PC-9 (cell line): ENCODE measurements around the gene RRAD. TPM values are rescaled to one million over a fixed set of nuclear protein-coding genes. Genes with fewer than 3 reads are reported as not detected.
"Not testable (repeated sequence)": the region's sequence is repeated elsewhere in the genome, so short reads cannot be mapped to it uniquely, and the experiment has no call there.

ENCODE experiments used
- BruUV-seq: library from RNA; stranded (reverse); fragments of 400-500 nt; replicated peaks from 2 replicates; lab custom pipeline; 2021; lab: Mats Ljungman, UMichigan
- CTCF ChIA-PET: fragments of 300-600 bp; sonication (Branson Sonifier 250); formaldehyde crosslinking; loops from one replicate; lab custom pipeline; 2022; ENCODE audit warnings: antibody characterized with exemption; lab: Charles Lee
- POLR2A ChIA-PET: fragments of 300-600 bp; sonication (Branson Sonifier 250); formaldehyde crosslinking; loops from one replicate; lab custom pipeline; 2022; ENCODE audit warnings: antibody characterized with exemption; ENCODE audit not compliant: unreplicated experiment; lab: Charles Lee
- DNase-seq, 2 experiments: peaks; one replicate each; pipeline versions ENCODE4 v3.0.0 to v3.0.0-alpha.2; 2015 to 2022; ENCODE audit warnings: mixed read lengths in 1 of 2
- H2AFZ ChIP-seq: fragments of 200-600 bp; sonication (generic); 2 replicates; pipeline ENCODE4 v1.8.1; 2017; ENCODE audit warnings: antibody characterized with exemption
- H3F3A ChIP-seq: fragments of 200-600 bp; sonication (generic); 2 replicates; pipeline ENCODE4 v1.8.1; 2017; ENCODE audit warnings: antibody characterized with exemption, mild to moderate bottlenecking, low read depth; ENCODE audit not compliant: insufficient read depth
- H3K27ac ChIP-seq: fragments of 200-600 bp; sonication (generic); 2 replicates; pipeline ENCODE4 v1.6.1; 2016; ENCODE audit warnings: mixed run types
- H3K27me3 ChIP-seq: fragments of 200-600 bp; sonication (generic); 2 replicates; pipeline ENCODE4 v1.6.1; 2016; ENCODE audit warnings: low read depth, mixed run types; ENCODE audit not compliant: insufficient read depth
- H3K36me3 ChIP-seq: fragments of 200-600 bp; sonication (generic); 2 replicates; pipeline ENCODE4 v1.6.1; 2016; ENCODE audit warnings: low read depth, mixed run types
- H3K4me1 ChIP-seq: fragments of 200-600 bp; sonication (generic); replicated peaks from 2 replicates; pipeline ENCODE4 v1.6.1; 2016; ENCODE audit warnings: mixed run types; ENCODE audit not compliant: insufficient read depth
- H3K4me2 ChIP-seq: fragments of 200-600 bp; sonication (generic); 2 replicates; pipeline ENCODE4 v1.6.1; 2017; ENCODE audit warnings: mixed run types
- H3K4me3 ChIP-seq: fragments of 200-600 bp; sonication (generic); 2 replicates; pipeline ENCODE4 v1.6.1; 2016; ENCODE audit warnings: mixed run types
- H3K79me2 ChIP-seq: fragments of 200-600 bp; sonication (generic); 2 replicates; pipeline ENCODE4 v1.6.1; 2017; ENCODE audit warnings: low read depth, mixed run types
- H3K9me2 ChIP-seq: fragments of 200-600 bp; sonication (generic); 2 replicates; pipeline ENCODE4 v1.8.1; 2017; ENCODE audit warnings: mild to moderate bottlenecking; ENCODE audit not compliant: insufficient read depth
- H3K9me3 ChIP-seq: fragments of 200-600 bp; sonication (generic); 2 replicates; pipeline ENCODE4 v1.8.1; 2016; ENCODE audit warnings: low read depth; ENCODE audit not compliant: insufficient read depth
- H4K20me1 ChIP-seq: fragments of 200-600 bp; sonication (generic); 2 replicates; pipeline ENCODE4 v1.8.1; 2017; ENCODE audit not compliant: insufficient read depth
- EZH2 ChIP-seq: fragments of 200-600 bp; sonication (generic); IDR thresholded peaks from 2 replicates; pipeline ENCODE4 v1.8.0; 2017; ENCODE audit warnings: antibody characterized with exemption, low read depth
- intact Hi-C: fragments of 100-400 bp; cut with micrococcal nuclease; formaldehyde crosslinking; loops from one replicate; pipeline ENCODE4 v1.10.0; 2022; ENCODE audit not compliant: unreplicated experiment
- total RNA-seq: library from RNA; stranded (reverse); gene quantifications from 2 replicates; pipeline ENCODE4 v1.2.3, GENCODE V29; 2021
- TF ChIP-seq, protein P1 (sequence below): fragments of 200-600 bp; sonication (generic); conservative IDR thresholded peaks from 2 replicates; pipeline ENCODE4 v1.6.1; 2017; ENCODE audit warnings: mixed run types, antibody characterized with exemption, mild to moderate bottlenecking, moderate library complexity

RRAD gene
- total RNA-seq, 1 experiment from 2014 or later: 0.24 TPM

DNA sequence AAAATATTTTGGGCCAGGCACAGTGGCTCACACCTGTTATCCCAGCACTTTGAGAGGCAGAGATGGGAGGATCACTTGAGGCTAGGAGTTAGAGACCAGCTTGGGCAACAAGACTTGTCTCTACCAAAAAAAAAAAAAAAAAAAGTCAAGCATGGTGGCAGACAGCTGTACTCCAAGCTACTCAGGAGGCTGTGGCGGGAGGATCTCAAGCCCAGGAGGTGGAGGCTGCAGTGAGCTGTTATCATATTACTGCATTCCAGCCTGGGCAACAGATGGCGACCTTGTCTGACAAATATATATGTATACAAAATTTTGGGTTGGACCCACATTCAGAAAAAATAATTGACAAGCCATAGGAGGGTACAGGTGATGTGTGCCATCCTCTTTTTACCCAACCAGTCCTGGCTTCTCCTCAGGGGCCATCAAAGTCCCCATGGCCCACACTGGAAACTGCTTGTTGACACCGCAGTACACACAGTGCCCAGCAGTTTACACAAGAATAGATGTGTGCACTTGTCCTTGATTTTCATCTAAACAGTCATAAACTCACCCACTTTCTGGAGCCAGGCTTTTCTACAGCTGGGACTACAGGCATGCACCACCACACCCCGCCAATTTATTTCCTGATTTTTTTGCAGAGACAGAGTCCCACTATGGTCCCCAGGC lies 11.7 kb upstream of the RRAD start:
- Histone ChIP-seq H3K36me3 (no peaks in the 10 kb centered on the region), H3K4me2 (peak overlapping the region; percentile 98; the same call in 1 of the 2 replicates), H3K27ac (no peak overlapping the region), H3F3A (peaks cover 2% of the 10 kb centered on the region; the same call in 1 of the 2 replicates), H3K9me2 (no peaks in the 10 kb centered on the region), H3K79me2 (peaks cover 39% of the 10 kb centered on the region), H2AFZ (no peak overlapping the region), H3K4me1 (peaks cover 20% of the 10 kb centered on the region), H4K20me1 (peaks cover 9% of the 10 kb centered on the region; the same call in 1 of the 2 replicates), H3K27me3 (no peaks in the 10 kb centered on the region), H3K9me3 (no peaks in the 10 kb centered on the region), H3K4me3 (no peak overlapping the region)
- TF ChIP-seq EZH2: no peak
- TF ChIP-seq, protein P1, sequence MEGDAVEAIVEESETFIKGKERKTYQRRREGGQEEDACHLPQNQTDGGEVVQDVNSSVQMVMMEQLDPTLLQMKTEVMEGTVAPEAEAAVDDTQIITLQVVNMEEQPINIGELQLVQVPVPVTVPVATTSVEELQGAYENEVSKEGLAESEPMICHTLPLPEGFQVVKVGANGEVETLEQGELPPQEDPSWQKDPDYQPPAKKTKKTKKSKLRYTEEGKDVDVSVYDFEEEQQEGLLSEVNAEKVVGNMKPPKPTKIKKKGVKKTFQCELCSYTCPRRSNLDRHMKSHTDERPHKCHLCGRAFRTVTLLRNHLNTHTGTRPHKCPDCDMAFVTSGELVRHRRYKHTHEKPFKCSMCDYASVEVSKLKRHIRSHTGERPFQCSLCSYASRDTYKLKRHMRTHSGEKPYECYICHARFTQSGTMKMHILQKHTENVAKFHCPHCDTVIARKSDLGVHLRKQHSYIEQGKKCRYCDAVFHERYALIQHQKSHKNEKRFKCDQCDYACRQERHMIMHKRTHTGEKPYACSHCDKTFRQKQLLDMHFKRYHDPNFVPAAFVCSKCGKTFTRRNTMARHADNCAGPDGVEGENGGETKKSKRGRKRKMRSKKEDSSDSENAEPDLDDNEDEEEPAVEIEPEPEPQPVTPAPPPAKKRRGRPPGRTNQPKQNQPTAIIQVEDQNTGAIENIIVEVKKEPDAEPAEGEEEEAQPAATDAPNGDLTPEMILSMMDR: no peak
- no TSS peak for BruUV-seq
- intact Hi-C loops: loop anchor here (10.0 kb wide), 1 partner anchor 422 kb away; no protein-coding TSS in a partner anchor
- ChIA-PET POLR2A (no interaction called here), CTCF (no interaction called here)
- DNase-seq: no peak

DNA sequence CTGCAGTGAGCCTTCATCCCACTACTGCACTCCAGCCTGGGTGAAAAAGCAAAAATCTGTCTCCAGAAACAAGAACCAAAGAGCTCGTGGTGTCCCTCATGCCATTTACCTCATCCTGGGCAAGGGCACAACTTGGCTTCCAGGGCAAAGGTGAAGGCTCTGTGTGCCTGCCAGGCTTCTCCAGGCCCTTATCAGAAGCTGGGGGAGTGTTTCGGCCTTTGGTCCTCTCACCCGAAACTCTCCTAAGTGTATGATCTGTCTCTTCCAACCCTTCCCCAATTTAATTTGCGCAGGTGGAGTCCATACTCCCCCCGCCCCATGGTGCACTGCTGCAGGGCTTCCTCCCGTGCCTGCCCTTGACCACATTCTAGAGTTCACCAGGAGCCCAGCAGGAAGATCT lies 11.1 kb upstream of the RRAD start:
- Histone ChIP-seq H3K4me3 (no peak overlapping the region), H2AFZ (no peak overlapping the region), H3K4me1 (peaks cover 21% of the 10 kb centered on the region), H3K36me3 (no peaks in the 10 kb centered on the region), H3K9me2 (no peaks in the 10 kb centered on the region), H3K79me2 (peaks cover 39% of the 10 kb centered on the region), H3K27me3 (no peaks in the 10 kb centered on the region), H3K4me2 (peak overlapping the region; percentile 98; the same call in 1 of the 2 replicates), H3K27ac (no peak overlapping the region), H3K9me3 (no peaks in the 10 kb centered on the region), H3F3A (peaks cover 7% of the 10 kb centered on the region), H4K20me1 (peaks cover 9% of the 10 kb centered on the region; the same call in 1 of the 2 replicates)
- ChIA-PET CTCF (no interaction called here), POLR2A (no interaction called here)
- BruUV-seq: no TSS peak
- intact Hi-C loops: loop anchor here (10.0 kb wide), 1 partner anchor 422 kb away; no protein-coding TSS in a partner anchor
- TF ChIP-seq, protein P1: no peak
- DNase-seq: no peak

DNA sequence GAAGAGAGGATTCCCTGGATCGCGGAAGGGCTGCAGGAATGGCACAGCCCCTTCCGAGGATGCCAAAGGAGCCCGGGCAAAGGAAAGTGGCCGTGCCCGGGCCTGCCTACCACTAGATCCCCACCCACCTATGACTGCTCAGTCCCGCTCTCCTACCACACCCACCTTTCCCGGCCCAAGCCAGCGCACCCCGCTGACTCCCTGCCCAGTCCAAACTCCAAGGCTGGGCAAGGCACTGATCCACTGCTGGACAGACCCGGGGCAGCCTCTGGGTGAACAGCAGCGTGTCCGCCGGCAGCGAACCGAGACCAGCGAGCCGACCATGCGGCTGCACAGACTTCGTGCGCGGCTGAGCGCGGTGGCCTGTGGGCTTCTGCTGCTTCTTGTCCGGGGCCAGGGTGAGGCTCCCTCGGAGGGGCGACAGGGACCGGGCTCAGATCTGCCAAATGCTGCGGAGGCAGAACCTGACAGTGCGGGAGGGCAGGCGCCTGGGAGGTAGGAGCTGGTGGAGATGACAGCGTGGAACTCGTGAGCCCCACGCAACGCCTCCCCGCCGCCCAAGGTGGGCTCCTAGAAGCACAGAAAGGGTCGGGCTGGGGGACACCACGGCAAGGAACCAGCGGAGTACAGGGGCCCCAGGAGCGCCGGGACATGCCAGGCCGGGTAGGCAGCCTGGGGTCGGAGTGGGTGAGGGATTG lies 10.1 kb upstream of the RRAD start, which contains the start of gene CES2:
Gene CES2 (plus strand): TSS at position 203 of the 698 bp plus-strand sequence. CDS start 120 bp downstream, at position 323.
- intact Hi-C loops: loop anchor here (10.0 kb wide), 1 partner anchor 421 kb away; no protein-coding TSS in a partner anchor
- CTCF ChIA-PET: no interaction called here
- H3K27me3 ChIP-seq: no peaks in the 10 kb centered on the region
- peak within 1 kb of the TSS; percentile 48 for H3K27ac ChIP-seq
- POLR2A ChIA-PET: no interaction called here
- H3K36me3 ChIP-seq: no peaks in the 10 kb centered on the region
- peak; percentile 43 to 61 for DNase-seq
- H3K4me1 ChIP-seq: peaks cover 31% of the 10 kb centered on the region
- peak within 1 kb of the TSS; percentile 99 for H2AFZ ChIP-seq
- peaks cover 11% of the 10 kb centered on the region; the same call in 1 of the 2 replicates for H4K20me1 ChIP-seq
- H3K9me2 ChIP-seq: no peaks in the 10 kb centered on the region
- peak within 1 kb of the TSS; percentile 98 for H3K4me2 ChIP-seq
- TF ChIP-seq, protein P1: no peak
- no peak for TF ChIP-seq EZH2
- H3F3A ChIP-seq: peaks cover 17% of the 10 kb centered on the region
- H3K4me3 ChIP-seq: peak within 1 kb of the TSS; percentile 91
- H3K79me2 ChIP-seq: peaks cover 39% of the 10 kb centered on the region
- no TSS peak for BruUV-seq
- no peaks in the 10 kb centered on the region for H3K9me3 ChIP-seq

DNA sequence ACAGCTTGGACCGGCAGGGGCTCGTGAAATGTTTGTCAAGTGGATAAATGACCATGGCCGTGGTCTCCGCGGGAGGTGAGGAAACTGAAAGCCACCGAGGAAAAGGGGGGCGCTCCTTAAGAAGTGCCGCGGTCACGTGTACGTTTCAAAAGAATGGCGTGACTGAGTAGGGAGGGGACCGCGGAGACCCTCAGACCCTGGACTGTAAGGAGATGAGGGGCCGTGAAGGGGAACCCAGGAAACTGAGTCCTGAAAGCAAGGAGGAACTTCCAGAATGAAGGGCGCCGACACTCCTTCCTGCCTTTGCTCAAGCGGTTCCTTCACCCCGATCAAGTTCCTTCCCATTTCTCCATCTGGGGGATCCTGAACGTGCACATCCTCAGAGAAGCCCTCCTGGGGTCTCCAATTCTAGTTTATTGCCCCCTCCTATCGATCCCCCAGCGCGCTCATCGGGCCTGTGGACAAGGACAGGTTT lies 9.5 kb upstream of the RRAD start:
- H3K9me3 ChIP-seq, H3K36me3 ChIP-seq, H3K9me2 ChIP-seq, H3K27me3 ChIP-seq, DNase-seq, CTCF ChIA-PET: not testable (repeated sequence)
- peaks cover 20% of the 10 kb centered on the region for H3F3A ChIP-seq
- peak overlapping the region; percentile 99 for H2AFZ ChIP-seq
- peaks cover 12% of the 10 kb centered on the region; the same call in 1 of the 2 replicates for H4K20me1 ChIP-seq
- intact Hi-C loops: loop anchor here (10.0 kb wide), 1 partner anchor 420 kb away; no protein-coding TSS in a partner anchor
- peak overlapping the region; percentile 48; the same call in 1 of the 2 replicates for H3K27ac ChIP-seq
- peaks cover 39% of the 10 kb centered on the region for H3K79me2 ChIP-seq
- BruUV-seq: TSS peak; percentile 34
- peak overlapping the region; percentile 98 for H3K4me2 ChIP-seq
- POLR2A ChIA-PET: interaction anchor here (0.7 kb wide), 1 partner anchor 72 kb away, joined by 4 read pairs; no protein-coding TSS in a partner anchor
- peak overlapping the region; percentile 91 for H3K4me3 ChIP-seq
- peaks cover 36% of the 10 kb centered on the region for H3K4me1 ChIP-seq
